ENCODE results near the gene PLCB1.
"Not testable (repeated sequence)": the region's sequence is repeated elsewhere in the genome, so short reads cannot be mapped to it uniquely, and the experiment has no call there.

Gene PLCB1

GRCh38 chr20:8379125-8379524 is 247.1 kb downstream of the PLCB1 start:
- not testable (repeated sequence) for DNase-seq

GRCh38 chr20:8385247-8385646 is 253.2 kb downstream of the PLCB1 start:
- DNase-seq, result no peak

- DNase-seq, result no peak
Observed at GRCh38 chr20:8386991-8387390, 254.9 kb downstream of the PLCB1 start.

GRCh38 chr20:8388141-8388540 is 256.1 kb downstream of the PLCB1 start:
- no peak for DNase-seq

GRCh38 chr20:8388707-8389106 is 256.6 kb downstream of the PLCB1 start:
- no peak for DNase-seq

GRCh38 chr20:8389381-8390036 is 257.4 kb downstream of the PLCB1 start:
- DNase-seq, result no peak

- no peak for DNase-seq
Observed at GRCh38 chr20:8390037-8390433, 258.0 kb downstream of the PLCB1 start.

- no peak for DNase-seq
Observed at GRCh38 chr20:8390500-8390899, 258.4 kb downstream of the PLCB1 start.

GRCh38 chr20:8393381-8393780 is 261.3 kb downstream of the PLCB1 start:
- no peak for DNase-seq

- DNase-seq, result no peak
Observed at GRCh38 chr20:8394308-8394945, 262.4 kb downstream of the PLCB1 start.

- DNase-seq, result no peak
Observed at GRCh38 chr20:8395956-8396355, 263.9 kb downstream of the PLCB1 start.

GRCh38 chr20:8398263-8399051 is 266.4 kb downstream of the PLCB1 start:
- no peak for DNase-seq

GRCh38 chr20:8399947-8400346 is 267.9 kb downstream of the PLCB1 start:
- DNase-seq, result no peak

GRCh38 chr20:8400486-8400885 is 268.4 kb downstream of the PLCB1 start:
- no peak for DNase-seq

GRCh38 chr20:8401556-8401955 is 269.5 kb downstream of the PLCB1 start:
- DNase-seq, result no peak

GRCh38 chr20:8402798-8403197 is 270.7 kb downstream of the PLCB1 start:
- no peak for DNase-seq

- no peak for DNase-seq
Observed at GRCh38 chr20:8404912-8405635, 273.0 kb downstream of the PLCB1 start.

- no peak for DNase-seq
Observed at GRCh38 chr20:8406391-8406790, 274.3 kb downstream of the PLCB1 start.

GRCh38 chr20:8408587-8409307 is 276.7 kb downstream of the PLCB1 start:
- DNase-seq, result no peak

GRCh38 chr20:8413691-8414090 is 281.6 kb downstream of the PLCB1 start:
- no peak for DNase-seq

GRCh38 chr20:8414586-8415274 is 282.7 kb downstream of the PLCB1 start:
- no peak for DNase-seq

GRCh38 chr20:8421981-8422380 is 289.9 kb downstream of the PLCB1 start:
- no peak for DNase-seq
